T-cell (primary cell): ENCODE results near the gene PPP1R15B. TPM values are rescaled to one million over a fixed set of nuclear protein-coding genes. Genes with fewer than 3 reads are reported as not detected.
A peak's percentile ranks its signal among the peaks of the same experiment; 100 is the strongest.

Experiments used
- ATAC-seq, 4 experiments: fragments of 200-7000 bp in 3 of 4; fragments of 150-1000 bp in 1 of 4; cut with Tn5 transposase; replicated peaks in 1 of 4; 1 replicate in 3 of 4; 2 replicates in 1 of 4; pipeline ENCODE4 v1.10.0; 2021; ENCODE audit warnings: moderate library complexity in 3 of 4, mild to moderate bottlenecking in 2 of 4, moderate number of reproducible peaks in 1 of 4
- CTCF ChIA-PET, 2 donors: fragments of 300-600 bp; sonication (Branson Sonifier 250); formaldehyde crosslinking; loops; one replicate each; lab custom pipeline; 2022; ENCODE audit warnings: antibody characterized with exemption in 2 of 2; lab: Charles Lee
- POLR2A ChIA-PET, 2 donors: fragments of 300-600 bp; sonication (Branson Sonifier 250); formaldehyde crosslinking; loops; one replicate each; lab custom pipeline; 2022; ENCODE audit warnings: antibody characterized with exemption in 2 of 2; lab: Charles Lee
- DNase-seq, 35 experiments: peaks; one replicate each; pipeline versions ENCODE4 v3.0.0 to v3.0.0-alpha.2; 2013 to 2023
- H3K27ac ChIP-seq: one replicate; pipeline ENCODE4 v1.5.1; 2013; ENCODE audit warnings: low read length
- H3K27me3 ChIP-seq, 2 experiments: replicated peaks in 1 of 2; 1 replicate in 1 of 2; 2 replicates in 1 of 2; pipeline versions ENCODE4 v1.6.1 to v1.7.0; 2013; ENCODE audit warnings: low read length in 1 of 2, mixed read lengths in 1 of 2; ENCODE audit not compliant: control insufficient read depth in 2 of 2, insufficient read depth in 2 of 2; ENCODE audit errors: extremely low read depth in 1 of 2
- H3K36me3 ChIP-seq, 2 donors: 1 replicate in 1 of 2; 2 replicates in 1 of 2; pipeline versions ENCODE4 v1.6.1 to v1.7.0; 2013; ENCODE audit warnings: low read length in 1 of 2; ENCODE audit not compliant: control insufficient read depth in 2 of 2, insufficient read depth in 1 of 2; ENCODE audit errors: extremely low read depth in 1 of 2
- H3K4me1 ChIP-seq, 2 experiments: 1 replicate in 1 of 2; 2 replicates in 1 of 2; pipeline versions ENCODE4 v1.6.1 to v1.7.0; 2013; ENCODE audit warnings: low read length in 2 of 2, mixed read lengths in 1 of 2; ENCODE audit not compliant: insufficient read depth in 2 of 2, control insufficient read depth in 1 of 2; ENCODE audit errors: extremely low read depth in 1 of 2
- H3K4me3 ChIP-seq, 2 donors: 1 replicate in 1 of 2; 2 replicates in 1 of 2; pipeline versions ENCODE4 v1.5.1 to v1.7.0; 2013; ENCODE audit warnings: mild to moderate bottlenecking in 2 of 2, low read length in 1 of 2, moderate library complexity in 1 of 2; ENCODE audit not compliant: control insufficient read depth in 1 of 2; ENCODE audit errors: extremely low read depth in 1 of 2
- H3K9me3 ChIP-seq: 2 replicates; pipeline ENCODE4 v1.7.0; 2013
- H3K27ac Mint-ChIP-seq, 2 donors: one replicate each; pipeline ENCODE4 v1.8.0; 2020 to 2021; ENCODE audit warnings: mild to moderate bottlenecking in 2 of 2, mixed read lengths in 2 of 2
- H3K27me3 Mint-ChIP-seq, 2 donors: one replicate each; pipeline ENCODE4 v1.8.0; 2021 to 2022; ENCODE audit warnings: mixed read lengths in 2 of 2
- H3K36me3 Mint-ChIP-seq: one replicate; pipeline ENCODE4 v1.8.0; 2021; ENCODE audit warnings: mixed read lengths
- H3K4me1 Mint-ChIP-seq, 3 donors: one replicate each; pipeline ENCODE4 v1.8.0; 2020 to 2022; ENCODE audit warnings: mixed read lengths in 3 of 3, mild to moderate bottlenecking in 1 of 3
- H3K4me3 Mint-ChIP-seq, 3 donors: one replicate each; pipeline ENCODE4 v1.8.0; 2020 to 2022; ENCODE audit warnings: mild to moderate bottlenecking in 3 of 3, mixed read lengths in 3 of 3, moderate library complexity in 3 of 3
- H3K9me3 Mint-ChIP-seq, 3 donors: one replicate each; pipeline ENCODE4 v1.8.0; 2020 to 2022; ENCODE audit warnings: mixed read lengths in 3 of 3
- WGBS: methylation state at CpG from one replicate; pipeline ENCODE4 v1.1.5; 2013; ENCODE audit warnings: missing lambda C conversion rate; ENCODE audit not compliant: insufficient coverage; 5-methylcytosine and 5-hydroxymethylcytosine counted together
- total RNA-seq, 35 experiments: library from RNA in 6 of 35; stranded (reverse) in 6 of 35; fragments of 120-200 nt in 1 of 35; gene quantifications; one replicate each; pipeline versions ENCODE4 v1.2.1 to v1.2.4 and lab custom pipeline; 2013 to 2026

Gene PPP1R15B
- total RNA-seq, 5 donors from 2014 or later (not counting 1 experiment from before 2014, with no cell fraction given): 67.9 to 151 (median 70.6) TPM

DNA sequence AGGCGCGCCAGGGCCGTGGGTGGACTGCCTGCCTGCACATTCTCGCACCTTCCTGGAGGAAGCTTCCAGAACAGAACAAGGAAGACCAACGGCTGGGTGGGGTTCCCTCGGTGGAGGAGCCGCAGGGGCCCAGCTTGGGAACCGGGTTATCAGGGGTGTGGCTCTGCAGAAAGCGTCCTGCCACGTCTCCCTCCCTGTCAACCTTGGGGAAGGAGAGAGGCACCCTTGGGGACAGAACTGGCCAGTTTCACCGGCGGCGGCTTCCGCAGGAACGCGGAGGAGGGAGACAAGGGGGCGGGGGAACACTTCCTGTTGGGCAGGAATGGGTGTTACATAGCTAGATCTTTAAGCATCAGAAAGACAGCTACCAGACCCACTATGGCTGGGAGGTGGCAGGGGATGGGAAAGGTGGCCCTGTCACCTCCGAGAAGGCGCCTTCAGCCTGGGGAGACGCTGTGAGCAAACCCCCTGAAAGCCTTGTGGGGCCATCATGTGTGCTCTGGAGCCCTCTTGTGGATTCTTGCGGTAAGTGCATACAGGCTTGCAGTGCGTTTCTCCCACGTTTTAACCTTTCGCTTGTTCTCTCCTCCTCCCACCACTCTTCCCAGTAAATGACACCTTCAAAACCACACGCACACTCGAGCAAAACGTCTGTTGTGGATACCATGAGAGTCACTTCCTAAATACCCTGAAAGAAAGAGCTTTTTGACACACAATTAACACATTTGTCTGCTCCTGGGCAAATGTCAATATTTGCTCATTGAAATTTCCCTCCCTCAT, 48.1 kb downstream of the PPP1R15B start:
- Histone ChIP-seq H3K4me3 (peak overlapping the region; percentile 54 to 57), H3K36me3 (no peaks in the 10 kb centered on the region), H3K9me3 (no peaks in the 10 kb centered on the region), H3K4me1 (peaks cover 0 to 17% of the 10 kb centered on the region in 2 experiments), H3K27me3 (peaks cover 0 to 33% of the 10 kb centered on the region in 2 experiments), H3K27ac (peak overlapping the region; percentile 20)
- POLR2A ChIA-PET: interaction anchor here (0.6 to 0.9 kb wide), 3 partner anchors 18 to 691 kb away, joined by 5 to 7 read pairs (median 5); no protein-coding TSS in a partner anchor
- peak; percentile 50 to 90 (median 66) for DNase-seq
- Mint-ChIP-seq H3K4me1 (peaks cover 9 to 16% (median 12%) of the 10 kb centered on the region in 3 donors), H3K36me3 (no peaks in the 10 kb centered on the region), H3K27me3 (peaks cover 5 to 9% of the 10 kb centered on the region in 2 donors), H3K27ac (peak overlapping the region; percentile 59 to 85), H3K4me3 (peak overlapping the region; percentile 42 to 83 (median 72)), H3K9me3 (no peaks in the 10 kb centered on the region)
- 0% methylated on average over 17 of the region's 27 CpGs for WGBS
- CTCF ChIA-PET: interaction anchor here (0.6 to 3.0 kb wide), 22 partner anchors 8 to 1266 kb away, joined by 3 to 21 read pairs (median 4); no protein-coding TSS in a partner anchor
- ATAC-seq: peak; percentile 85 to 92 (median 90)

DNA sequence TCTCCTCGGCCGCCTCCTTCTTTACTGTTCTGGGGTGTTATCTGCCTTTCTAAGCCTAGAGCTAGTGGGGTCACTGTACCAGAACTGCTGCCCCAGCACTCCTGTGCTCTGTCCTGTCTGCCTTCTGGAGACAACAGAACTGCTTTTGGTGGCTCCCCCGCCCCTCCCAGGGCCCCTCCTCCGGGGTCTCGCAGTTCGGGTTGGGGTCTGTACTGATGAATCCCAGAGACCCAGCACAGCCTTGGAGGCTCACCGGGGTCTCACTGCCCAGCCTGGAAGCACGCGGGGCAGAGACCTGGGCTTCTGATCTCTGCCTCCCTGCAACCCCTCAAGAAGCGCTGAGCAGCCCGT, 48.7 kb downstream of the PPP1R15B start:
- H3K4me3 Mint-ChIP-seq: peak overlapping the region; percentile 42 to 83 (median 72)
- H3K36me3 Mint-ChIP-seq: no peaks in the 10 kb centered on the region
- peak overlapping the region; percentile 54 to 57 for H3K4me3 ChIP-seq
- peaks cover 0 to 17% of the 10 kb centered on the region in 2 experiments for H3K4me1 ChIP-seq
- ChIA-PET CTCF (interaction anchor here (0.6 to 3.0 kb wide), 20 partner anchors 8 to 1267 kb away, joined by 3 to 21 read pairs (median 3); no protein-coding TSS in a partner anchor), POLR2A (interaction anchor here in 1 of 2 donors (0.9 kb wide), 1 partner anchor 19 kb away, joined by 7 read pairs; no protein-coding TSS in a partner anchor)
- no peaks in the 10 kb centered on the region for H3K9me3 ChIP-seq
- H3K27me3 Mint-ChIP-seq: peaks cover 6 to 11% of the 10 kb centered on the region in 2 donors
- no peak overlapping the region for H3K27ac ChIP-seq
- peaks cover 9 to 16% (median 12%) of the 10 kb centered on the region in 3 donors for H3K4me1 Mint-ChIP-seq
- H3K27ac Mint-ChIP-seq: peak overlapping the region in 1 of 2 donors; percentile 85
- 33% methylated on average over 9 of the region's 11 CpGs for WGBS
- no peaks in the 10 kb centered on the region for H3K36me3 ChIP-seq
- H3K27me3 ChIP-seq: peaks cover 0 to 38% of the 10 kb centered on the region in 2 experiments
- ATAC-seq (no peak), DNase-seq (no peak)
- H3K9me3 Mint-ChIP-seq: no peaks in the 10 kb centered on the region

- H3K4me3 Mint-ChIP-seq: peak overlapping the region in 1 of 3 donors; percentile 22
- POLR2A ChIA-PET: no interaction called here
- 98% methylated on average over 7 of the region's 10 CpGs for WGBS
Measured at GRCh38 chr1:204361781-204362180, 49.8 kb downstream of the PPP1R15B start.

GRCh38 chr1:204361341-204361771, 50.3 kb downstream of the PPP1R15B start:
- ATAC-seq (no peak), DNase-seq (no peak)
- Histone ChIP-seq H3K36me3 (no peaks in the 10 kb centered on the region), H3K4me1 (peaks cover 0 to 17% of the 10 kb centered on the region in 2 experiments), H3K27me3 (peaks cover 0 to 43% of the 10 kb centered on the region in 2 experiments), H3K27ac (no peak overlapping the region), H3K4me3 (no peak overlapping the region), H3K9me3 (no peaks in the 10 kb centered on the region)
- Mint-ChIP-seq H3K27me3 (peaks cover 6 to 11% of the 10 kb centered on the region in 2 donors), H3K36me3 (no peaks in the 10 kb centered on the region), H3K4me3 (peak overlapping the region in 1 of 3 donors; percentile 22), H3K4me1 (peaks cover 9 to 16% (median 12%) of the 10 kb centered on the region in 3 donors), H3K27ac (no peak overlapping the region), H3K9me3 (no peaks in the 10 kb centered on the region)
- POLR2A ChIA-PET: no interaction called here
- 100% methylated on average over 2 of the region's 2 CpGs for WGBS
- CTCF ChIA-PET: interaction anchor here in 1 of 2 donors (2.9 kb wide), 1 partner anchor 198 kb away, joined by 21 read pairs; no protein-coding TSS in a partner anchor

More at GRCh38 chr1:204361781-204362180, 49.8 kb downstream of the PPP1R15B start:
- CTCF ChIA-PET: interaction anchor here (0.6 to 3.0 kb wide), 4 partner anchors 12 to 199 kb away, joined by 3 to 21 read pairs (median 10); no protein-coding TSS in a partner anchor
- Histone ChIP-seq H3K36me3 (no peaks in the 10 kb centered on the region), H3K4me1 (peaks cover 0 to 17% of the 10 kb centered on the region in 2 experiments), H3K4me3 (no peak overlapping the region), H3K27me3 (peaks cover 0 to 42% of the 10 kb centered on the region in 2 experiments), H3K9me3 (no peaks in the 10 kb centered on the region), H3K27ac (no peak overlapping the region)
- H3K36me3 Mint-ChIP-seq: no peaks in the 10 kb centered on the region
- peaks cover 9 to 16% (median 12%) of the 10 kb centered on the region in 3 donors for H3K4me1 Mint-ChIP-seq
- no peaks in the 10 kb centered on the region for H3K9me3 Mint-ChIP-seq
- peaks cover 6 to 11% of the 10 kb centered on the region in 2 donors for H3K27me3 Mint-ChIP-seq
- no peak for ATAC-seq
- H3K27ac Mint-ChIP-seq: no peak overlapping the region
- no peak for DNase-seq

DNA sequence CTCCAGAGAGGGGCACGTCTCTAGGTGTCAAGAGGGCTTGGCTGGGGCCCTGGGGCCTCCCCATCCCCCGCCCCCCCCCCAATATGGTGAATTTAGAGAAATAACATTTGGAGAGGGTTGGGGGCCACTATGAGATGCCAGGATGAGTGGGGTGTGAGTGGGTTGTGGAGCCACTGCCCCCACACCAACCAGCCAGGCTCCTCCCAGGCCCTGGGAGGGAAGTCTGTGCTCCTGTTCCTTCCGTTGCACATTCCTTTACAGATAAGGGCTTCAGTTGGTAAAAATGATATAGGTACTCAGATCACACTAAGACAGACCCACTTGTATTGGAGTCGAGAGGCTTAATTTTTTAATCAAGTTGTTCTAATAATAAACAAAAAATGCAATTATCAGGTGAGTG, 51.3 kb downstream of the PPP1R15B start:
- no peak overlapping the region for H3K4me3 ChIP-seq
- no peak overlapping the region for H3K4me3 Mint-ChIP-seq
- H3K4me1 ChIP-seq: peaks cover 0 to 17% of the 10 kb centered on the region in 2 experiments
- no peak overlapping the region for H3K27ac Mint-ChIP-seq
- DNase-seq (no peak), ATAC-seq (no peak)
- H3K4me1 Mint-ChIP-seq: peaks cover 9 to 16% (median 12%) of the 10 kb centered on the region in 3 donors
- H3K36me3 Mint-ChIP-seq: no peaks in the 10 kb centered on the region
- WGBS: no CpG with 5 or more reads among the region's 4 CpGs
- peaks cover 0 to 43% of the 10 kb centered on the region in 2 experiments for H3K27me3 ChIP-seq
- ChIA-PET POLR2A (no interaction called here), CTCF (no interaction called here)
- H3K9me3 ChIP-seq: no peaks in the 10 kb centered on the region
- no peaks in the 10 kb centered on the region for H3K36me3 ChIP-seq
- H3K27me3 Mint-ChIP-seq: peaks cover 6 to 11% of the 10 kb centered on the region in 2 donors
- no peak overlapping the region for H3K27ac ChIP-seq
- no peaks in the 10 kb centered on the region for H3K9me3 Mint-ChIP-seq
